Sigmoid colon (tissue), 4 donors: Measurements from ENCODE around the gene FGFBP1.

Experiments
- POLR2A ChIP-seq, 2 donors: fragments of 450-650 bp; IDR thresholded peaks; one replicate each; pipeline ENCODE4 v1.6.1; 2016; ENCODE audit warnings: antibody characterized with exemption in 2 of 2, mild to moderate bottlenecking in 2 of 2, moderate library complexity in 2 of 2
- POLR2AphosphoS5 ChIP-seq, 4 donors: sonication (generic); formaldehyde crosslinking; IDR thresholded peaks; one replicate each; pipeline ENCODE4 v1.6.1; 2017; ENCODE audit warnings: antibody characterized with exemption in 4 of 4
- TF ChIP-seq, protein P1 (sequence below), 4 experiments: fragments of 450-650 bp in 3 of 4; fragments of 200-600 bp in 1 of 4; IDR thresholded peaks; one replicate each; pipeline ENCODE4 v1.5.1; 2016 to 2019; ENCODE audit warnings: antibody characterized with exemption in 4 of 4, mild to moderate bottlenecking in 3 of 4, moderate library complexity in 2 of 4

- TF ChIP-seq POLR2A (IDR thresholded peaks at IDR 0.05): no peak
- TF ChIP-seq POLR2AphosphoS5 (IDR thresholded peaks at IDR 0.05): no peak
- TF ChIP-seq, protein P1, sequence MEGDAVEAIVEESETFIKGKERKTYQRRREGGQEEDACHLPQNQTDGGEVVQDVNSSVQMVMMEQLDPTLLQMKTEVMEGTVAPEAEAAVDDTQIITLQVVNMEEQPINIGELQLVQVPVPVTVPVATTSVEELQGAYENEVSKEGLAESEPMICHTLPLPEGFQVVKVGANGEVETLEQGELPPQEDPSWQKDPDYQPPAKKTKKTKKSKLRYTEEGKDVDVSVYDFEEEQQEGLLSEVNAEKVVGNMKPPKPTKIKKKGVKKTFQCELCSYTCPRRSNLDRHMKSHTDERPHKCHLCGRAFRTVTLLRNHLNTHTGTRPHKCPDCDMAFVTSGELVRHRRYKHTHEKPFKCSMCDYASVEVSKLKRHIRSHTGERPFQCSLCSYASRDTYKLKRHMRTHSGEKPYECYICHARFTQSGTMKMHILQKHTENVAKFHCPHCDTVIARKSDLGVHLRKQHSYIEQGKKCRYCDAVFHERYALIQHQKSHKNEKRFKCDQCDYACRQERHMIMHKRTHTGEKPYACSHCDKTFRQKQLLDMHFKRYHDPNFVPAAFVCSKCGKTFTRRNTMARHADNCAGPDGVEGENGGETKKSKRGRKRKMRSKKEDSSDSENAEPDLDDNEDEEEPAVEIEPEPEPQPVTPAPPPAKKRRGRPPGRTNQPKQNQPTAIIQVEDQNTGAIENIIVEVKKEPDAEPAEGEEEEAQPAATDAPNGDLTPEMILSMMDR (IDR thresholded peaks at IDR 0.05): no peak
Measured at GRCh38 chr4:15958562-15958961, 20.0 kb upstream of the FGFBP1 start.
